Measurements from ENCODE around the gene VTI1B. TPM values are rescaled to one million over a fixed set of nuclear protein-coding genes. Genes with fewer than 3 reads are reported as not detected.

Gene VTI1B
- total and polyA plus RNA-seq, 8 donors: 43.0 to 114 (median 72.3) TPM

- intact Hi-C loops (cut with DNase I; ENCODE audit: low total_unique reads): no loop called here
- Histone ChIP-seq H3K9me3 (no peaks in the 10 kb centered on the region), H3K4me3 (peak overlapping the region; percentile 78 to 95 (median 88)), H3K27ac (peak overlapping the region; percentile 97 to 99 (median 98)), H3K27me3 (no peaks in the 10 kb centered on the region), H3K36me3 (peaks cover 4 to 28% (median 18%) of the 10 kb centered on the region in 4 donors), H3K4me1 (peaks cover 15 to 48% (median 34%) of the 10 kb centered on the region in 4 donors)
- no peak for DNase-seq
- no peak for TF ChIP-seq CTCF (IDR thresholded peaks at IDR 0.05)
- no peak for TF ChIP-seq POLR2AphosphoS5 (IDR thresholded peaks at IDR 0.05)
- no peak for TF ChIP-seq POLR2A (IDR thresholded peaks at IDR 0.05)
- no peak for TF ChIP-seq EP300 (IDR thresholded peaks at IDR 0.05)
- 28 to 35% (median 32%) methylated on average over 14 to 16 of the region's 16 CpGs for WGBS, 5 donors
Observed at GRCh38 chr14:67675219-67675582, 769 bp upstream of the VTI1B start.

GRCh38 chr14:67674139-67674479, 323 bp downstream of the VTI1B start:
- Histone ChIP-seq H3K9me3 (no peaks in the 10 kb centered on the region), H3K27ac (peak overlapping the region; percentile 97 to 99 (median 98)), H3K27me3 (no peaks in the 10 kb centered on the region), H3K36me3 (peaks cover 4 to 18% (median 15%) of the 10 kb centered on the region in 4 donors), H3K4me3 (peak overlapping the region; percentile 78 to 95 (median 88)), H3K4me1 (peaks cover 15 to 53% (median 36%) of the 10 kb centered on the region in 4 donors)
- intact Hi-C loops (cut with DNase I; ENCODE audit: low total_unique reads): no loop called here
- peak; percentile 73 to 88 for DNase-seq
- WGBS, 5 donors: 0 to 1% (median 1%) methylated on average over 11 to 25 of the region's 25 CpGs
- no peak for TF ChIP-seq EP300 (IDR thresholded peaks at IDR 0.05)
- peak in 3 of 7 experiments; percentile 13 to 26 (median 25) for TF ChIP-seq CTCF (IDR thresholded peaks at IDR 0.05)
- no peak for TF ChIP-seq POLR2AphosphoS5 (IDR thresholded peaks at IDR 0.05)
- no peak for TF ChIP-seq POLR2A (IDR thresholded peaks at IDR 0.05)

GRCh38 chr14:67673451-67673850, 981 bp downstream of the VTI1B start:
- Histone ChIP-seq H3K27ac (peak overlapping the region in 3 of 5 donors; percentile 97 to 99 (median 98)), H3K4me1 (peaks cover 15 to 58% (median 39%) of the 10 kb centered on the region in 4 donors), H3K4me3 (peak overlapping the region; percentile 78 to 95 (median 88)), H3K9me3 (no peaks in the 10 kb centered on the region), H3K36me3 (peaks cover 4 to 12% (median 11%) of the 10 kb centered on the region in 4 donors), H3K27me3 (no peaks in the 10 kb centered on the region)
- WGBS, 5 donors: 30 to 42% (median 33%) methylated on average over 5 of the region's 5 CpGs
- intact Hi-C loops (cut with DNase I; ENCODE audit: low total_unique reads): no loop called here
- DNase-seq: no peak
- TF ChIP-seq POLR2AphosphoS5 (IDR thresholded peaks at IDR 0.05) (no peak), POLR2A (IDR thresholded peaks at IDR 0.05) (no peak), EP300 (IDR thresholded peaks at IDR 0.05) (no peak), CTCF (IDR thresholded peaks at IDR 0.05) (no peak)

GRCh38 chr14:67668559-67668958, 5.9 kb downstream of the VTI1B start:
- intact Hi-C loops (cut with DNase I; ENCODE audit: low total_unique reads): loop anchor here (10.0 kb wide), 1 partner anchor 54 kb away; the partner anchor contains the start of gene ARG2

More at GRCh38 chr14:67668559-67668958, 5.9 kb downstream of the VTI1B start:
- H3K27me3 ChIP-seq: no peaks in the 10 kb centered on the region
- H3K27ac ChIP-seq: no peak overlapping the region
- no peak for TF ChIP-seq EP300 (IDR thresholded peaks at IDR 0.05)
- no peak for TF ChIP-seq POLR2A (IDR thresholded peaks at IDR 0.05)
- no peak for TF ChIP-seq CTCF (IDR thresholded peaks at IDR 0.05)
- TF ChIP-seq POLR2AphosphoS5 (IDR thresholded peaks at IDR 0.05): no peak
- no peak for DNase-seq
- H3K4me1 ChIP-seq: peaks cover 11 to 78% (median 46%) of the 10 kb centered on the region in 4 donors
- no peaks in the 10 kb centered on the region for H3K9me3 ChIP-seq
- no peaks in the 10 kb centered on the region for H3K36me3 ChIP-seq
- H3K4me3 ChIP-seq: no peak overlapping the region

Measured in stomach (tissue), 9 donors.